Trophoblast cell (in vitro differentiated cells and primary cell): Measurements from ENCODE around the gene PCGF1.
A peak's percentile ranks its signal among the peaks of the same experiment; 100 is the strongest.

Source experiments
- DNase-seq, 2 donors: peaks; one replicate each; pipeline ENCODE4 v3.0.0-alpha.2; 2016
- H2AFZ ChIP-seq: 2 replicates; pipeline ENCODE4 v1.6.1; 2013; ENCODE audit warnings: low read length, moderate library complexity, mild to moderate bottlenecking; ENCODE audit not compliant: insufficient read depth, poor library complexity
- H2AK5ac ChIP-seq: 2 replicates; pipeline ENCODE4 v1.6.1; 2013; ENCODE audit warnings: mild to moderate bottlenecking, low read length
- H2BK120ac ChIP-seq: 2 replicates; pipeline ENCODE4 v1.6.1; 2013; ENCODE audit warnings: low read length, mild to moderate bottlenecking, moderate library complexity; ENCODE audit not compliant: insufficient read depth, poor library complexity
- H2BK12ac ChIP-seq: 2 replicates; pipeline ENCODE4 v1.6.1; 2013; ENCODE audit warnings: mild to moderate bottlenecking, low read length, moderate library complexity
- H2BK5ac ChIP-seq: 2 replicates; pipeline ENCODE4 v1.6.1; 2013; ENCODE audit warnings: low read length, low read depth, moderate library complexity, mild to moderate bottlenecking; ENCODE audit not compliant: poor library complexity
- H3K14ac ChIP-seq: 2 replicates; pipeline ENCODE4 v1.6.1; 2013; ENCODE audit warnings: mild to moderate bottlenecking, low read length
- H3K18ac ChIP-seq: 2 replicates; pipeline ENCODE4 v1.6.1; 2013; ENCODE audit warnings: mild to moderate bottlenecking, low read length
- H3K23ac ChIP-seq: 2 replicates; pipeline ENCODE4 v1.6.1; 2013; ENCODE audit warnings: low read length
- H3K27ac ChIP-seq: 2 replicates; pipeline ENCODE4 v1.5.1; 2013; ENCODE audit warnings: low read depth, mild to moderate bottlenecking, inconsistent platforms, low read length, moderate library complexity
- H3K27me3 ChIP-seq: 2 replicates; pipeline ENCODE4 v1.6.1; 2013; ENCODE audit warnings: inconsistent platforms, mild to moderate bottlenecking, low read length, moderate library complexity; ENCODE audit not compliant: insufficient read depth
- H3K36me3 ChIP-seq, 2 experiments: 1 replicate in 1 of 2; 2 replicates in 1 of 2; pipeline ENCODE4 v1.6.1; 2013; ENCODE audit warnings: low read length in 2 of 2, mild to moderate bottlenecking in 2 of 2, moderate library complexity in 1 of 2; ENCODE audit not compliant: insufficient read depth in 2 of 2, control insufficient read depth in 1 of 2
- H3K4ac ChIP-seq: 2 replicates; pipeline ENCODE4 v1.6.1; 2013; ENCODE audit warnings: low read depth, mild to moderate bottlenecking, low read length, moderate library complexity
- H3K4me1 ChIP-seq, 2 experiments: 1 replicate in 1 of 2; 2 replicates in 1 of 2; pipeline ENCODE4 v1.6.1; 2013; ENCODE audit warnings: low read length in 2 of 2, mild to moderate bottlenecking in 2 of 2, moderate library complexity in 1 of 2; ENCODE audit not compliant: insufficient read depth in 2 of 2, control insufficient read depth in 1 of 2
- H3K4me2 ChIP-seq: 2 replicates; pipeline ENCODE4 v1.6.1; 2013; ENCODE audit warnings: inconsistent platforms, mild to moderate bottlenecking, low read length, moderate library complexity
- H3K4me3 ChIP-seq: 2 replicates; pipeline ENCODE4 v1.5.1; 2013; ENCODE audit warnings: mild to moderate bottlenecking, low read depth, low read length, inconsistent platforms
- H3K79me1 ChIP-seq: one replicate; pipeline ENCODE4 v1.6.1; 2013; ENCODE audit warnings: low read length
- H3K79me2 ChIP-seq: 2 replicates; pipeline ENCODE4 v1.6.1; 2013; ENCODE audit warnings: low read length, mild to moderate bottlenecking; ENCODE audit not compliant: control insufficient read depth, insufficient read depth, poor library complexity
- H3K9ac ChIP-seq: 2 replicates; pipeline ENCODE4 v1.6.1; 2013; ENCODE audit warnings: mild to moderate bottlenecking, low read length
- H3K9me3 ChIP-seq: 2 replicates; pipeline ENCODE4 v1.6.1; 2013; ENCODE audit warnings: low read depth, mild to moderate bottlenecking, control low read depth, inconsistent platforms, low read length; ENCODE audit not compliant: insufficient read depth
- H4K12ac ChIP-seq: 2 replicates; pipeline ENCODE4 v1.6.1; 2013; ENCODE audit warnings: low read depth, mild to moderate bottlenecking, low read length, moderate library complexity
- H4K8ac ChIP-seq: 2 replicates; pipeline ENCODE4 v1.6.1; 2013; ENCODE audit warnings: low read depth, mild to moderate bottlenecking, low read length, moderate library complexity
- H4K91ac ChIP-seq: one replicate; pipeline ENCODE4 v1.6.1; 2013; ENCODE audit warnings: low read depth, mild to moderate bottlenecking, low read length, moderate library complexity
- WGBS: extraction: QIAGEN DNeasy Blood & Tissue Kit; methylation state at CpG from one replicate; pipeline ENCODE4 v1.1.7; 2013; ENCODE audit warnings: missing lambda C conversion rate; ENCODE audit not compliant: insufficient read length, insufficient coverage; ENCODE audit errors: extremely low coverage; 5-methylcytosine and 5-hydroxymethylcytosine counted together

The PCGF1 gene

GRCh38 chr2:74502147-74502719, 5.3 kb downstream of the PCGF1 start:
- Histone ChIP-seq H3K9me3 (peaks cover 4% of the 10 kb centered on the region), H3K23ac (no peak overlapping the region), H2AFZ (peak overlapping the region; percentile 61), H4K91ac (peak overlapping the region; percentile 69), H3K18ac (peak overlapping the region; percentile 49), H3K4ac (no peak overlapping the region), H2BK120ac (no peak overlapping the region), H3K4me2 (peak overlapping the region; percentile 87), H4K12ac (peak overlapping the region; percentile 92), H3K4me3 (peak overlapping the region; percentile 68), H2BK12ac (no peak overlapping the region), H3K14ac (peak overlapping the region; percentile 86), H3K9ac (no peak overlapping the region), H3K36me3 (peaks cover 8 to 11% of the 10 kb centered on the region in 2 experiments), H2BK5ac (no peak overlapping the region), H3K79me1 (peaks cover 24% of the 10 kb centered on the region), H4K8ac (peak overlapping the region; percentile 94), H3K27ac (no peak overlapping the region), H3K4me1 (peaks cover 37 to 40% of the 10 kb centered on the region in 2 experiments), H3K79me2 (peaks cover 11% of the 10 kb centered on the region), H2AK5ac (no peak overlapping the region), H3K27me3 (peaks cover 67% of the 10 kb centered on the region)
- WGBS = no CpG with 5 or more reads among the region's 32 CpGs
- peak in 1 of 2 donors; percentile 50 for DNase-seq

GRCh38 chr2:74501335-74502071, 6.0 kb downstream of the PCGF1 start:
- H4K12ac ChIP-seq = no peak overlapping the region
- H3K36me3 ChIP-seq = peaks cover 8 to 11% of the 10 kb centered on the region in 2 experiments
- no peak overlapping the region for H2BK5ac ChIP-seq
- H4K91ac ChIP-seq = no peak overlapping the region
- no peak overlapping the region for H2BK12ac ChIP-seq
- no peak overlapping the region for H3K4me3 ChIP-seq
- no peak overlapping the region for H4K8ac ChIP-seq
- no peak overlapping the region for H3K4ac ChIP-seq
- WGBS = no CpG with 5 or more reads among the region's 18 CpGs
- peaks cover 4% of the 10 kb centered on the region for H3K9me3 ChIP-seq
- H3K79me1 ChIP-seq = peaks cover 19% of the 10 kb centered on the region
- no peak overlapping the region for H3K9ac ChIP-seq
- no peak overlapping the region for H3K23ac ChIP-seq
- no peak overlapping the region for H2BK120ac ChIP-seq
- H3K4me2 ChIP-seq = no peak overlapping the region
- H3K14ac ChIP-seq = no peak overlapping the region
- no peak overlapping the region for H2AFZ ChIP-seq
- H3K18ac ChIP-seq = no peak overlapping the region
- DNase-seq = no peak
- no peak overlapping the region for H2AK5ac ChIP-seq
- H3K4me1 ChIP-seq = peaks cover 33 to 34% of the 10 kb centered on the region in 2 experiments
- peaks cover 8% of the 10 kb centered on the region for H3K79me2 ChIP-seq
- no peak overlapping the region for H3K27ac ChIP-seq
- H3K27me3 ChIP-seq = peaks cover 67% of the 10 kb centered on the region

GRCh38 chr2:74500578-74500946, 6.9 kb downstream of the PCGF1 start:
- no peak overlapping the region for H3K9ac ChIP-seq
- H2BK5ac ChIP-seq = no peak overlapping the region
- no peak overlapping the region for H3K4me3 ChIP-seq
- peaks cover 19% of the 10 kb centered on the region for H3K79me1 ChIP-seq
- peaks cover 8% of the 10 kb centered on the region for H3K79me2 ChIP-seq
- no peak overlapping the region for H3K14ac ChIP-seq
- H3K23ac ChIP-seq = no peak overlapping the region
- H3K9me3 ChIP-seq = peaks cover 2% of the 10 kb centered on the region
- H3K18ac ChIP-seq = no peak overlapping the region
- H4K8ac ChIP-seq = no peak overlapping the region
- H3K36me3 ChIP-seq = peaks cover 3 to 5% of the 10 kb centered on the region in 2 experiments
- no peak overlapping the region for H2AK5ac ChIP-seq
- H2AFZ ChIP-seq = no peak overlapping the region
- DNase-seq = no peak
- H3K27ac ChIP-seq = no peak overlapping the region
- H2BK120ac ChIP-seq = no peak overlapping the region
- H4K12ac ChIP-seq = no peak overlapping the region
- H3K4me1 ChIP-seq = peaks cover 29% of the 10 kb centered on the region in 2 experiments
- no peak overlapping the region for H3K4ac ChIP-seq
- peaks cover 67% of the 10 kb centered on the region for H3K27me3 ChIP-seq
- no peak overlapping the region for H4K91ac ChIP-seq
- no peak overlapping the region for H3K4me2 ChIP-seq
- no peak overlapping the region for H2BK12ac ChIP-seq

- H4K8ac ChIP-seq = no peak overlapping the region
These were observed 7.4 kb downstream of the PCGF1 start for GRCh38 chr2:74499940-74500577.

More at GRCh38 chr2:74499940-74500577, 7.4 kb downstream of the PCGF1 start:
- Histone ChIP-seq H3K4me3 (no peak overlapping the region), H3K36me3 (peaks cover 0 to under 1% of the 10 kb centered on the region in 2 experiments), H3K4ac (no peak overlapping the region), H3K79me1 (peaks cover 19% of the 10 kb centered on the region), H2BK120ac (no peak overlapping the region), H3K27me3 (peaks cover 67% of the 10 kb centered on the region), H2AFZ (no peak overlapping the region), H2AK5ac (no peak overlapping the region), H3K14ac (no peak overlapping the region), H4K12ac (no peak overlapping the region), H3K4me2 (no peak overlapping the region), H3K9ac (no peak overlapping the region), H3K27ac (no peak overlapping the region), H2BK12ac (no peak overlapping the region), H3K4me1 (peaks cover 29% of the 10 kb centered on the region in 2 experiments), H2BK5ac (no peak overlapping the region), H3K9me3 (peaks cover 2% of the 10 kb centered on the region), H3K23ac (no peak overlapping the region), H4K91ac (no peak overlapping the region), H3K79me2 (peaks cover 8% of the 10 kb centered on the region), H3K18ac (no peak overlapping the region)
- no CpG with 5 or more reads among the region's 15 CpGs for WGBS
- no peak for DNase-seq
